SIG-M5 treated with dmso at 0.1 percent for 504 hours (cell line): ENCODE results near the gene FBXO2.

ENCODE experiments used
- DNase-seq: peaks from one replicate; lab custom pipeline; 2025; ENCODE audit not compliant: unreplicated experiment; lab: John Stamatoyannopoulos, UW

Gene FBXO2

GRCh38 chr1:11682287-11682771 lies 28.1 kb upstream of the FBXO2 start:
- DNase-seq: no peak

GRCh38 chr1:11681071-11681771 lies 27.0 kb upstream of the FBXO2 start, which contains the start of gene MAD2L2:
MAD2L2 (minus strand) TSS chr1:11681148; CDS start chr1:11680601, 547 bp downstream.
- peak; percentile 64 for DNase-seq

- DNase-seq: peak; percentile 42
Measured at GRCh38 chr1:11680270-11681070, 26.2 kb upstream of the FBXO2 start.

GRCh38 chr1:11678442-11678841 lies 24.2 kb upstream of the FBXO2 start:
- DNase-seq: no peak

- no peak for DNase-seq
Measured at GRCh38 chr1:11676386-11677103, 22.3 kb upstream of the FBXO2 start.

GRCh38 chr1:11675325-11675724 lies 21.1 kb upstream of the FBXO2 start:
- DNase-seq: no peak

- DNase-seq: no peak
Measured at GRCh38 chr1:11674488-11674887, 20.3 kb upstream of the FBXO2 start.

- no peak for DNase-seq
Measured at GRCh38 chr1:11673089-11673769, 19.0 kb upstream of the FBXO2 start.

- no peak for DNase-seq
Measured at GRCh38 chr1:11671544-11672286, 17.5 kb upstream of the FBXO2 start.

- DNase-seq: no peak
Measured at GRCh38 chr1:11671205-11671543, 16.9 kb upstream of the FBXO2 start.

GRCh38 chr1:11670747-11671146 lies 16.5 kb upstream of the FBXO2 start:
- DNase-seq: no peak

- DNase-seq: no peak
Measured at GRCh38 chr1:11668516-11668915, 14.3 kb upstream of the FBXO2 start.

GRCh38 chr1:11664336-11665065 lies 10.3 kb upstream of the FBXO2 start:
- DNase-seq: no peak

GRCh38 chr1:11661103-11661502 lies 6.9 kb upstream of the FBXO2 start:
- no peak for DNase-seq

GRCh38 chr1:11659748-11660147 lies 5.5 kb upstream of the FBXO2 start:
- DNase-seq: no peak

- DNase-seq: no peak
Measured at GRCh38 chr1:11658542-11658941, 4.3 kb upstream of the FBXO2 start.

GRCh38 chr1:11657654-11658053 lies 3.4 kb upstream of the FBXO2 start:
- DNase-seq: no peak

GRCh38 chr1:11654939-11655808 lies 945 bp upstream of the FBXO2 start:
- no peak for DNase-seq

GRCh38 chr1:11653861-11654136 lies 430 bp downstream of the FBXO2 start:
- DNase-seq: no peak
